Right lobe of liver (tissue), 6 donors: Measurements from ENCODE around the gene NAALADL2. TPM values are rescaled to one million over a fixed set of nuclear protein-coding genes. Genes with fewer than 3 reads are reported as not detected.

Experiments
- ATAC-seq, 4 donors: fragments of 200-7000 bp; cut with Tn5 transposase; one replicate each; pipeline ENCODE4 v1.9.1; 2020; ENCODE audit warnings: mild to moderate bottlenecking in 4 of 4, moderate library complexity in 4 of 4
- DNase-seq, 3 donors: peaks; one replicate each; pipeline ENCODE4 v3.0.0-alpha.2; 2020
- H3K27ac ChIP-seq, 3 donors: fragments of 200-600 bp; one replicate each; pipeline ENCODE4 v1.8.0; 2022
- H3K27me3 ChIP-seq, 2 donors: fragments of 200-600 bp; one replicate each; pipeline ENCODE4 v1.8.0; 2022
- H3K36me3 ChIP-seq, 4 donors: fragments of 200-600 bp; sonication (generic) in 1 of 4; one replicate each; pipeline versions ENCODE4 v1.5.1 to v1.8.0; 2017 to 2022; ENCODE audit warnings: control low read depth in 1 of 4
- H3K4me1 ChIP-seq, 4 donors: fragments of 200-600 bp; sonication (generic) in 1 of 4; one replicate each; pipeline versions ENCODE4 v1.5.1 to v1.8.0; 2017 to 2022; ENCODE audit warnings: control low read depth in 1 of 4
- H3K4me3 ChIP-seq, 3 donors: fragments of 200-600 bp; one replicate each; pipeline ENCODE4 v1.8.0; 2022
- H3K9me3 ChIP-seq, 4 donors: fragments of 200-600 bp; sonication (generic) in 1 of 4; one replicate each; pipeline versions ENCODE4 v1.5.1 to v1.8.0; 2017 to 2022; ENCODE audit warnings: control low read depth in 1 of 4
- POLR2A ChIP-seq: fragments of 450-650 bp; IDR thresholded peaks from one replicate; pipeline ENCODE4 v1.6.1; 2017; ENCODE audit warnings: antibody characterized with exemption, mild to moderate bottlenecking
- WGBS: methylation state at CpG from one replicate; pipeline ENCODE4 v1.1.6; 2018; ENCODE audit warnings: low coverage, low lambda C conversion rate; ENCODE audit not compliant: insufficient coverage; ENCODE audit errors: missing lambda C conversion rate; 5-methylcytosine and 5-hydroxymethylcytosine counted together
- intact Hi-C, 2 donors: fragments of 100-400 bp; cut with DNase I; formaldehyde crosslinking; loops; one replicate each; pipeline versions ENCODE4 v1.11.2 to v1.14.1; 2022
- total RNA-seq, 6 experiments: library from RNA; depleted of rRNA in 2 of 6; stranded (reverse); fragments of >200 nt in 2 of 6; fragmentation: NEBNext Ultra II Directional in 3 of 6; extraction: Animal tissue kit (Norgen Biotek cat#: 25700) in 3 of 6; gene quantifications; one replicate each; pipeline versions ENCODE4 v1.1.0 to v1.2.4, GENCODE V29; 2016 to 2023
- TF ChIP-seq, protein P1 (sequence below), 4 donors: fragments of 200-600 bp in 3 of 4; fragments of 450-650 bp in 1 of 4; IDR thresholded peaks; one replicate each; pipeline versions ENCODE4 v1.5.1 to v1.8.0; 2016 to 2022; ENCODE audit warnings: antibody characterized with exemption in 4 of 4, mild to moderate bottlenecking in 2 of 4
- donor health status: DM: no; HTN: yes; CAD: no.
- donor health status: DM: no; HTN: no; CAD: no.
- donor health status: DM: no; HTN: no; CAD: no.
- donor health status: DM: no; HTN: yes; CAD: no.
- donor health status: DM: no; HTN: yes; CAD: no.

The NAALADL2 gene
- total RNA-seq, 6 experiments from 2014 or later = 0.86 to 4.9 (median 3.2) TPM

- no peak overlapping the region for H3K27ac ChIP-seq
- intact Hi-C loops = no loop called here
- no peak overlapping the region for H3K4me3 ChIP-seq
- 57% methylated on average over 4 of the region's 4 CpGs for WGBS
- no peaks in the 10 kb centered on the region for H3K27me3 ChIP-seq
- no peaks in the 10 kb centered on the region for H3K36me3 ChIP-seq
- no peaks in the 10 kb centered on the region for H3K9me3 ChIP-seq
- H3K4me1 ChIP-seq = no peaks in the 10 kb centered on the region
- no peak for DNase-seq
- TF ChIP-seq POLR2A = no peak
- TF ChIP-seq, protein P1, sequence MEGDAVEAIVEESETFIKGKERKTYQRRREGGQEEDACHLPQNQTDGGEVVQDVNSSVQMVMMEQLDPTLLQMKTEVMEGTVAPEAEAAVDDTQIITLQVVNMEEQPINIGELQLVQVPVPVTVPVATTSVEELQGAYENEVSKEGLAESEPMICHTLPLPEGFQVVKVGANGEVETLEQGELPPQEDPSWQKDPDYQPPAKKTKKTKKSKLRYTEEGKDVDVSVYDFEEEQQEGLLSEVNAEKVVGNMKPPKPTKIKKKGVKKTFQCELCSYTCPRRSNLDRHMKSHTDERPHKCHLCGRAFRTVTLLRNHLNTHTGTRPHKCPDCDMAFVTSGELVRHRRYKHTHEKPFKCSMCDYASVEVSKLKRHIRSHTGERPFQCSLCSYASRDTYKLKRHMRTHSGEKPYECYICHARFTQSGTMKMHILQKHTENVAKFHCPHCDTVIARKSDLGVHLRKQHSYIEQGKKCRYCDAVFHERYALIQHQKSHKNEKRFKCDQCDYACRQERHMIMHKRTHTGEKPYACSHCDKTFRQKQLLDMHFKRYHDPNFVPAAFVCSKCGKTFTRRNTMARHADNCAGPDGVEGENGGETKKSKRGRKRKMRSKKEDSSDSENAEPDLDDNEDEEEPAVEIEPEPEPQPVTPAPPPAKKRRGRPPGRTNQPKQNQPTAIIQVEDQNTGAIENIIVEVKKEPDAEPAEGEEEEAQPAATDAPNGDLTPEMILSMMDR (IDR thresholded peaks at IDR 0.05) = no peak
- ATAC-seq = no peak
Measured at GRCh38 chr3:175493301-175493700, 634.2 kb downstream of the NAALADL2 start.

- 59% methylated on average over 3 of the region's 3 CpGs for WGBS
- intact Hi-C loops = no loop called here
- Histone ChIP-seq H3K4me3 (no peak overlapping the region), H3K27ac (no peak overlapping the region), H3K27me3 (no peaks in the 10 kb centered on the region), H3K9me3 (no peaks in the 10 kb centered on the region), H3K36me3 (no peaks in the 10 kb centered on the region), H3K4me1 (no peaks in the 10 kb centered on the region)
- no peak for ATAC-seq
- DNase-seq = no peak
- TF ChIP-seq, protein P1 (IDR thresholded peaks at IDR 0.05) = no peak
- no peak for TF ChIP-seq POLR2A
Measured at GRCh38 chr3:175495331-175495730, 636.2 kb downstream of the NAALADL2 start.

- no peak for DNase-seq
- intact Hi-C loops = no loop called here
- no peak for TF ChIP-seq POLR2A
- TF ChIP-seq, protein P1 (IDR thresholded peaks at IDR 0.05) = no peak
- H3K4me3 ChIP-seq = no peak overlapping the region
- ATAC-seq = no peak
- no peak overlapping the region for H3K27ac ChIP-seq
- 80% methylated on average over 1 of the region's 3 CpGs for WGBS
- no peaks in the 10 kb centered on the region for H3K9me3 ChIP-seq
- H3K4me1 ChIP-seq = no peaks in the 10 kb centered on the region
- H3K27me3 ChIP-seq = no peaks in the 10 kb centered on the region
- H3K36me3 ChIP-seq = no peaks in the 10 kb centered on the region
Measured at GRCh38 chr3:175502155-175502554, 643.0 kb downstream of the NAALADL2 start.

GRCh38 chr3:175511219-175511785 is 652.2 kb downstream of the NAALADL2 start:
- TF ChIP-seq, protein P1 (IDR thresholded peaks at IDR 0.05) = no peak
- no peak for TF ChIP-seq POLR2A
- intact Hi-C loops = no loop called here

GRCh38 chr3:175512700-175513099 is 653.6 kb downstream of the NAALADL2 start:
- H3K36me3 ChIP-seq = no peaks in the 10 kb centered on the region
- H3K9me3 ChIP-seq = no peaks in the 10 kb centered on the region
- intact Hi-C loops = no loop called here
- ATAC-seq (no peak), DNase-seq (no peak)
- H3K27ac ChIP-seq = no peak overlapping the region
- no peaks in the 10 kb centered on the region for H3K4me1 ChIP-seq
- no peak overlapping the region for H3K4me3 ChIP-seq
- TF ChIP-seq POLR2A = no peak
- TF ChIP-seq, protein P1 (IDR thresholded peaks at IDR 0.05) = no peak
- H3K27me3 ChIP-seq = no peaks in the 10 kb centered on the region
- WGBS = 54% methylated on average over 2 of the region's 2 CpGs

More at GRCh38 chr3:175511219-175511785, 652.2 kb downstream of the NAALADL2 start:
- DNase-seq (no peak), ATAC-seq (no peak)
- no peaks in the 10 kb centered on the region for H3K4me1 ChIP-seq
- no peaks in the 10 kb centered on the region for H3K9me3 ChIP-seq
- H3K4me3 ChIP-seq = no peak overlapping the region
- H3K36me3 ChIP-seq = no peaks in the 10 kb centered on the region
- no peaks in the 10 kb centered on the region for H3K27me3 ChIP-seq
- 73% methylated on average over 2 of the region's 3 CpGs for WGBS
- no peak overlapping the region for H3K27ac ChIP-seq
